Prostate gland (tissue), 2 donors: Measurements from ENCODE around the gene PARP16. TPM values are rescaled to one million over a fixed set of nuclear protein-coding genes. Genes with fewer than 3 reads are reported as not detected.

ENCODE experiments used
- DNase-seq: peaks from one replicate; pipeline ENCODE4 v3.0.0-alpha.2; 2019; ENCODE audit warnings: low spot score
- H3K27ac ChIP-seq, 2 donors: fragments of 200-600 bp; sonication (generic); 2 replicates each; pipeline ENCODE4 v1.5.1; 2017 to 2019
- H3K27me3 ChIP-seq: fragments of 200-600 bp; sonication (generic); replicated peaks from 2 replicates; pipeline ENCODE4 v1.5.1; 2019; ENCODE audit not compliant: insufficient read depth
- H3K36me3 ChIP-seq, 2 donors: fragments of 200-600 bp; sonication (generic); 1 replicate in 1 of 2; 2 replicates in 1 of 2; pipeline versions ENCODE4 v1.5.1 to v1.8.1; 2017 to 2019
- H3K4me1 ChIP-seq: fragments of 200-600 bp; sonication (generic); replicated peaks from 2 replicates; pipeline ENCODE4 v1.5.1; 2019
- H3K4me3 ChIP-seq, 2 donors: fragments of 200-600 bp; sonication (generic); 2 replicates each; pipeline ENCODE4 v1.5.1; 2017 to 2019
- H3K9me3 ChIP-seq: fragments of 200-600 bp; sonication (generic); 2 replicates; pipeline ENCODE4 v1.5.1; 2017
- CTCF ChIP-seq, 4 experiments: fragments of 200-600 bp in 2 of 4; fragments of 450-650 bp in 2 of 4; sonication (generic) in 2 of 4; IDR thresholded peaks; 1 replicate in 3 of 4; 2 replicates in 1 of 4; pipeline ENCODE4 v1.5.1; 2016 to 2019; ENCODE audit warnings: antibody characterized with exemption in 4 of 4, mild to moderate bottlenecking in 2 of 4, moderate library complexity in 2 of 4
- POLR2A ChIP-seq: fragments of 450-650 bp; IDR thresholded peaks from one replicate; pipeline ENCODE4 v1.6.1; 2016; ENCODE audit warnings: antibody characterized with exemption, mild to moderate bottlenecking
- POLR2AphosphoS5 ChIP-seq: sonication (generic); formaldehyde crosslinking; IDR thresholded peaks from one replicate; pipeline ENCODE4 v1.6.1; 2017; ENCODE audit warnings: antibody characterized with exemption
- WGBS: methylation state at CpG from one replicate; pipeline ENCODE4 v1.1.5; 2018; 5-methylcytosine and 5-hydroxymethylcytosine counted together
- intact Hi-C: fragments of 100-400 bp; cut with DNase I; formaldehyde crosslinking; loops from one replicate; pipeline ENCODE4 v1.14.2; 2022
- total RNA-seq, 2 donors: library from RNA; depleted of rRNA; stranded (reverse); fragments of >200 nt; gene quantifications; one replicate each; pipeline ENCODE4 v1.1.0, GENCODE V29; 2016

Gene PARP16
- total RNA-seq, 2 donors from 2014 or later: 13.0 to 17.0 TPM

- 82% methylated on average over 2 of the region's 2 CpGs for WGBS
- Histone ChIP-seq H3K4me1 (no peaks in the 10 kb centered on the region), H3K27me3 (no peaks in the 10 kb centered on the region), H3K27ac (no peak overlapping the region), H3K36me3 (no peaks in the 10 kb centered on the region), H3K9me3 (no peaks in the 10 kb centered on the region), H3K4me3 (no peak overlapping the region)
- no peak for DNase-seq
- intact Hi-C loops: no loop called here
- no peak for TF ChIP-seq POLR2A
- TF ChIP-seq POLR2AphosphoS5: no peak
- no peak for TF ChIP-seq CTCF (IDR thresholded peaks at IDR 0.05)
These were observed 73.4 kb downstream of the PARP16 start for GRCh38 chr15:65213241-65213640.

GRCh38 chr15:65212097-65212496 is 74.6 kb downstream of the PARP16 start:
- intact Hi-C loops: no loop called here
- TF ChIP-seq POLR2AphosphoS5 (no peak), POLR2A (no peak), CTCF (IDR thresholded peaks at IDR 0.05) (no peak)
- Histone ChIP-seq H3K27me3 (no peaks in the 10 kb centered on the region), H3K9me3 (no peaks in the 10 kb centered on the region), H3K4me3 (no peak overlapping the region), H3K36me3 (no peaks in the 10 kb centered on the region), H3K27ac (no peak overlapping the region), H3K4me1 (no peaks in the 10 kb centered on the region)
- DNase-seq: no peak
- 79% methylated on average over 5 of the region's 5 CpGs for WGBS

- intact Hi-C loops: no loop called here
- H3K27me3 ChIP-seq: no peaks in the 10 kb centered on the region
- TF ChIP-seq POLR2AphosphoS5: no peak
- no peak for TF ChIP-seq CTCF (IDR thresholded peaks at IDR 0.05)
- no peak for TF ChIP-seq POLR2A
- WGBS: 22% methylated on average over 6 of the region's 6 CpGs
- no peaks in the 10 kb centered on the region for H3K9me3 ChIP-seq
- H3K4me1 ChIP-seq: no peaks in the 10 kb centered on the region
- no peak overlapping the region for H3K4me3 ChIP-seq
- no peak for DNase-seq
- H3K27ac ChIP-seq: no peak overlapping the region
- H3K36me3 ChIP-seq: no peaks in the 10 kb centered on the region
These were observed 75.2 kb downstream of the PARP16 start for GRCh38 chr15:65211482-65211982.

GRCh38 chr15:65210770-65211481 is 75.8 kb downstream of the PARP16 start, which contains the start of gene CILP:
CILP (minus strand) TSS chr15:65211473; CDS start chr15:65209755, 1,718 bp downstream.
- DNase-seq: no peak
- Histone ChIP-seq H3K27me3 (no peaks in the 10 kb centered on the region), H3K27ac (no peak within 1 kb of the TSS), H3K4me3 (no peak within 1 kb of the TSS), H3K36me3 (no peaks in the 10 kb centered on the region), H3K4me1 (no peaks in the 10 kb centered on the region), H3K9me3 (no peaks in the 10 kb centered on the region)
- intact Hi-C loops: no loop called here
- TF ChIP-seq POLR2AphosphoS5 (no peak), POLR2A (no peak), CTCF (IDR thresholded peaks at IDR 0.05) (no peak)
- WGBS: 74% methylated on average over 8 of the region's 8 CpGs
